NOMO-1 (cell line): ENCODE data around the gene CDH12.
"Not testable (repeated sequence)": the region's sequence is repeated elsewhere in the genome, so short reads cannot be mapped to it uniquely, and the experiment has no call there.

Experiments
- DNase-seq, 2 experiments: peaks; one replicate each; lab custom pipeline; 2025; ENCODE audit not compliant: unreplicated experiment in 2 of 2; lab: John Stamatoyannopoulos, UW

The CDH12 gene

DNA sequence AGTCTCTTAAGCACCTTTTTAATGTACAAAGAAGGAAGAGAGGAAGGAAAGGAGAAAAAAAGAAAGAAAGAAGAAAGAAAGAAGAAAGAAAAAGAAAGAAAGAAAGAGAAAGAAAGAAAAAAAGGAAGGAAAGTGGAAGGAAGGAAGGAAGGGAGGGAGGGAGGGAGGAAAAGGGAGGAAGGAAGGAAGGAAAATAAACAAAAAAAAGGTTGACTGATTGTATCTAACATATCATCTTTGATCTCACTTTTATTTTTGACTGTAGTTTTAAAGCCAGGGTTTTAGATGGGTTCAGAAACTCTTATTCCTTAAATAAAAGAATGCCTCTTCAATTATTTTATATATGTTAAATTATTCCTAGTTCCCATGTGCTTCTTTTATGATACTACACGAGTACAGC is 794.5 kb downstream of the CDH12 start:
- no peak for DNase-seq

GRCh38 chr5:22057012-22057411 is 796.1 kb downstream of the CDH12 start:
- no peak for DNase-seq

DNA sequence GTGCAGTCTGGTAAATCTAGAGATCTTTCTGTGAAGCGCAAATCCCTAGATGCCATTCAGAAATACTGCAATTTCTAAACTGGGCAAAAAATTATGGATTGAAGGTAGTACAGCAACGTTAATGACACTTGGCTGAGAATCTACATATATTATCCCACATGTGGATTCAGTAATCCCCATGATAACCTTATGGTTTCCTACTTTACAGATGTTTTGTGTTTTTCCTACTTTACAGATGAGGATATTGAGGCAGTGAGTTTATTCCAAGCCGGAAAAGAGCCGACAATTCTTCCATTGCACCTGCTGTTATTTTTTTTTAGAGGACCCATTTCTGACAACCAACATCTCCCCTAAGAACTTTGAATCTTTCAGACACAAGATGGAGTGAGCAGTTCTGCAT is 796.5 kb downstream of the CDH12 start:
- DNase-seq: no peak

GRCh38 chr5:22053195-22053594 is 799.9 kb downstream of the CDH12 start:
- DNase-seq: no peak

GRCh38 chr5:22051881-22052280 is 801.3 kb downstream of the CDH12 start:
- DNase-seq: no peak

DNA sequence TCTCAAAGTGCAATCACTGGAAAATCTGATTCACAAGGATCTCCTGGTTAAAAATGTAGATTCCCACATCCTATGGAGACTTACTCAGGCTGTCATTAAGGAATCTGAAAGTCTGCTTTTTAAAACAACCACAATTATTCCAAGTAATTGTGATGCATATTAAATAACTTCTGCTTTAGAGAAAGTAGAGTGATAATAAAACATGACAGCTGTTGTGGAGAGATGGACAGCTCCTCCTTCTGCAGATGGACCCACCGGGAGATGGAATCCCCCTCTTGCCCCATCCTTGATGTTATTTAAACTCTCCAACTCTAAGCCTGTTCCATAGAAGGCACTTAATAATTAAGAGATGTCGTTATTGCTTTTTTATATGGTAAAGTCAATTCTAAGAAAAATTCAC is 802.2 kb downstream of the CDH12 start:
- DNase-seq: no peak

GRCh38 chr5:22044229-22044628 is 808.9 kb downstream of the CDH12 start:
- peak in 1 of 2 experiments; percentile 25 for DNase-seq

- DNase-seq: no peak
These were observed 817.1 kb downstream of the CDH12 start for GRCh38 chr5:22036061-22036460.

- no peak for DNase-seq
These were observed 820.1 kb downstream of the CDH12 start for GRCh38 chr5:22033066-22033465.

- no peak for DNase-seq
These were observed 829.4 kb downstream of the CDH12 start for GRCh38 chr5:22023784-22024183.

DNA sequence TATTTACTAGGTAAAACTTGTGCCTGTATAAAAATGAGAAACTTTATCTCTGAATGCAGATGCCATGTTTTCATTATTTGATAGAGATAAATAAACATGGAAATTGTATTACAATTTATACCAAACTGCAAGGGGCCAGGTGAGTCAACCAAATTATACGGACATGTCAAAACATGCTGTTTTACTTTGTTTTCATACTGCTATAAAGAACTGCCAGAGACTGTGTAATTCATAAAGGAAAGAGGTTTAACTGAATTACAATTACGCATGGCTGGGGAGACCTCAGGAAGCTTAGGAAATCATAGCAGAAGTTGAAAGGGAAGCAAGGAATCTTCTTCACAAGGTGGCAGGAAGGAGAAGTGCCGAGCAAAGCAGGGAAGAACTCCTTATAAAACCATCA is 840.3 kb downstream of the CDH12 start:
- not testable (repeated sequence) for DNase-seq

GRCh38 chr5:22010808-22011207 is 842.3 kb downstream of the CDH12 start:
- not testable (repeated sequence) for DNase-seq

DNA sequence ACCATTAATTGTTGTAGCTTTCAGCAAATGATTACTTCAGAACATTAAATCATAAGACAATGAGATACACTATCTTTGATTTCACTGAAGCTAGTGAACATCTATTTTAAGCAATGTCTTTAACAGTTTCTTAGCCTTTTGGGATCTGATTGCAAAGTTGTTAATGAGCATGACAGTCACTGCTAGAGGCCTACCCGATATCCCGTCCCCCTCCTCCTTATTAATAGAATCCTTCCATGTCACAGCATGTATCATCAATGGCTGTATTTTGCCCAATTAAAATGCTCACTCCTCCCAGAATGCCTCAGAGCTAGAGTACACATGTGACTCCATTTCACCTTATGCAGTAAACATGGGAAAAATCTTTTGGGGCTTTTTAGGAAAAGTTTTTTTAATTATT is 852.0 kb downstream of the CDH12 start:
- DNase-seq: not testable (repeated sequence)

DNA sequence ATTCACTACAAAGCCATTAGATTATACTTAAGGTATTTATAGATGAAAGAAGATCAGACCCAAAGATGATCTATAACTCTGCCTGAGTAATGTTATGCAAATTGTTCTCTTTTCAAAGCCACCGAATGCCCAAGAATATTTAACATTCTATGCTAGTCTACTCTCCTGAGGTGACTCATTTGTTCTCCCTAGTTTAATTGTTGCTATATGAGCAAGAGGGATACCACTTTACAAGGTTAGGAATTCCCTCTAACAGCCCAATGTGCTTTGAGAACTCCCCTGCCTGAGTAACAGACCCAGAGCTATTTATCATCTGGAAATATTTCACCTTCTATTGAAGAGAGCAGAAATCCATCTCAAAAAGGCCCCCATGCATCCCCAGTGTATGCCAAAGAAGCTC is 867.3 kb downstream of the CDH12 start:
- DNase-seq: not testable (repeated sequence)

- not testable (repeated sequence) for DNase-seq
These were observed 901.6 kb downstream of the CDH12 start for GRCh38 chr5:21951571-21951970.

GRCh38 chr5:21931116-21931515 is 922.0 kb downstream of the CDH12 start:
- DNase-seq: no peak

GRCh38 chr5:21919414-21920022 is 933.6 kb downstream of the CDH12 start:
- peak; percentile 24 to 52 for DNase-seq

- no peak for DNase-seq
These were observed 934.7 kb downstream of the CDH12 start for GRCh38 chr5:21918451-21918850.

DNA sequence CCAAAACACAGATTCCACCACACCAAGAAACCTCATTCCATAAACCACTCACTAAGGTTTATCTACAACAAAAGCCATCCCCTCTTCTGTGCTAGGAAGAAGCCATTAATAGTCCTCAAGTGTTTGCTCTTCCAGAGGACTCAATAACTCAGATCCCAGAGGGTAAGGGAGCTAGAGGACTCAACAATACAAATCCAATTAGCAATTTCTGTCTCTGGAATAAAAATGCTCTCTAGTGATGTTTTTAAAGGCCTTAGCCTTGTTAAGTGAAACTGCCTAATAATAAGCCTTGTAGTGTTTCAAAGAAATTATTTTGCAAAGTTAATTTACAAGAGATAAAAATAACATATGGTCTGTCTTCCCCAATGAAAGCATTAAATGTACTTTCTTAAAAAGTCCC is 942.4 kb downstream of the CDH12 start:
- DNase-seq: no peak

DNA sequence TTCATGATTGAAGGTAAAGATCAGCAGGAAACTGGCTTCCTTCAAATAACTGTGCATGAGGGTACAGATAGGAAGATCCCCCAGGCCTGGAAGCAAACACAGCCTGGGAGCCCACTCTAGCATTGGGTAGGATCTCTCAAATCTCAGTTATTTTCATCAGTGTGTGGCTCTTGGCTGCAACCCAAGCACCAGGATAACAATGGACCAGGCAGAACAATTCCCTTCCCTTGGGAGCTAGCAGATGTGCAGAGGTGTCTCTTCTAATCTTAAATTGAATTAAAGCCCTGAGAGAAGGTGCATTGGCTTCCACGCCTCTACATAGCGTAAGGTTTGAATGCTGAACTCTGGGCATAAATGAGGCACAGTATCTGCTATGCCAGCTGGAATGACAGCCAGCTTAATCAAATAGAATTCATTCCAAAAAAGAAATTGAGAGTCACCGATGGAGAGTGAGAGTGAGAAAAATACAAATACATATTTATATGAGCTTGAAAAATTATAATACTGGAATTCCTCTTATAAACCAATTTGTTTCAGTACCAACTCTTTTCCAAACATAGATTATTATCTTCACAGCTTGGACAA is 957.3 kb downstream of the CDH12 start:
- no peak for DNase-seq

GRCh38 chr5:21893161-21893560 is 960.0 kb downstream of the CDH12 start:
- no peak for DNase-seq

GRCh38 chr5:21889581-21889980 is 963.6 kb downstream of the CDH12 start:
- DNase-seq: no peak
